NCI-H2196 (cell line): ENCODE measurements around the gene ZNF438.

Source experiments
- DNase-seq: peaks from one replicate; lab custom pipeline; 2025; ENCODE audit not compliant: unreplicated experiment; lab: John Stamatoyannopoulos, UW

Gene ZNF438

DNA sequence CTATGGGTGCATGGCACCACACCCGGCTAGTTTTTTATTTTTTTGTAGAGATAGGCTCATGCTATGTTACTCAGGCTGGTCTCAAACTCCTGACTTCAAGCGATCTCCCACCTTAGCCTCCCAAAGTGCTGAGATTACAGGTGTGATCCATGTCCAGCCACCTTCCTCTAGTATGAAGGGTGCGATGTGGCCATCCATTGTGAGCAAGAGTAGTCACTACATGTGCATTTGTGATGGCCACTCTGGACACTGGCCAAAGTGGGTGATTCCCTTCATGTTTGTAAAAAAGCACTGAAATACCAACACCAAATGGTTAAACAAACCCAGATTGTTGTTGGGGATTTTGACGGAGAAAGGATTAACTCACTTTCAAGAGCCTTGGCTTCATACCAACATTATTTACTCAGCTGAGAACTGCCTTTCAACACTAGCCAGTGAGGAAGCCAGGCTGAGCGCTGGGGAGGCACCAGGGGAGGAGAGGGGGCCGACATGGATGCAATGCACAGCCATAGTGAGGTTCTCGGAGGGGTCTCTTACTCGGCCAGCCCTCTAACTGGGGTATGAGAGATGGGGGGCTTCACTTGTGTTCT is 204.0 kb downstream of the ZNF438 start:
- DNase-seq, result peak; percentile 10

DNA sequence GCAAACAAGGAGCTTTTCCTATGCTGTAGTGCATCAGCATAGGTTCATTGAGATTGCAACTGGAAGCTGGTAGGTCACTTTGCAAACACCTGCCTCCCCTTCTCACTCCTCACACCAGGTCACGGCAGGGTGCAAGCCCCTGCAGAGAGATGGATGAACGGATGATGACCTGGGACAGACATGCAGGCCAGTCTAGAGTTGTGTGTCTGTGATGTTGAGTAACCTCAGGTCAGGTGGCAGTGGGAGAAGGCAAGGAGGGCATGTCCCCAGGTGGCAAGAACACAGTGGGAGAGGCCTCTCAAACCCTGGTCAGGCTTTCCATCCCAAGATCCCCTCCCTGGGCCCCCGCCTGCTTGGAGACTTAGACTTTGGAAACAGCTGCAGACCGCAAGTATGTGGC is 205.0 kb downstream of the ZNF438 start:
- DNase-seq, result no peak

DNA sequence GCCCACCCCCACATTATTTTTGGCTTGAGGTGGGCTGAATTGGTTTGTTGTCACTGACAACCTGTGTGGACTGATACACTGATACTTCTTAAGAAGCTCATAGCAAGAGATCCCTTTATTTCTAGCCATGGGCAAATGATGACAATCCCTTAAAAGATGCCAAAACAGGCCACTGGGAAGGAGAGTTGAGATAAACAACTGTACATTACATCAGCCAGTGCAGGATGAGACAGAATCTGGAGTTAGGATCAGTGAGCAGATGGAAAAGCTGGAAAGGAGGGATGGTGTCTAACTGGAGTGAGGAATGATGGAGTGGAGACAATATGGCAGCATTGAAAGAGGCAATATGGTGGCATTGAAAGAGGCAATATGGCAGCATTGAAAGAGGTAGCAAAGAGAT is 206.2 kb downstream of the ZNF438 start:
- DNase-seq, result no peak

DNA sequence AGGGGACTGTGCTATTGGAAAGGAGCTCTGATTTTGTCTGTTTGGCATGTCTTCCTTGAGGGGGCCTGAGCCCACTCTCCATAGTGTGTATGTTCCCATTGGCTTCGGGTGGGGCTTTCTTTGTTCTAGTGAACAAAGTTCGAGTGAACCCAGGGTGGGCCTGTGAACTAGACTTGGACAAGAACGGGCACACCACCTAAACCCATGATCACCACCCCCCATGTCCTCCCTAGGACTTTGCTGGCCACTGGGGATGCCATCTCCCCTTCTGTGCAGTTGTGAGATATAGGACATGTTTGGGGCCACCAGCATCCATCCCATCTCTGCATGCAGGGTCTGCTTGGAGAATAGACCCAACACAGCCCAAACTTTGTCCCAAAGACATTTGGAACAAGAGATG is 206.6 kb downstream of the ZNF438 start:
- DNase-seq, result no peak

DNA sequence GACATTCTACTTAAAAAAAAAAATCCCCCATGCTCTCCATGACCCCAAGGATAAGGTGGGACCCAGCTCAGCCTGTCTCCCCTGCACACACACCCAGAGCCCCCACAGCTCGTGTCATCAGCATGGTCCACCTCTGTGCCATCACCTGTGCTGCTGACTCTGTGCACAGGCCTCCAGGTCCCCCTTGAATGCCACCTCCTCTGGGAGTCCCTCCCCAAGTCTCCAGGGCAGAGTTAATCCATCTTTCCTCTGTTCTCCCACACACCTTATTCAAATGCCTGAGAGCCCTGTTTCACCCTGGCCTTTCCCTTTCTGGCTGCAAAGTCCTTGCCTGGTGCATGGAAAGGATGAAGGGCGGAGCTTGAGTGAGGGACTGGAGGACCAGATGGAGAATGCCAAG is 208.0 kb downstream of the ZNF438 start:
- no peak for DNase-seq

DNA sequence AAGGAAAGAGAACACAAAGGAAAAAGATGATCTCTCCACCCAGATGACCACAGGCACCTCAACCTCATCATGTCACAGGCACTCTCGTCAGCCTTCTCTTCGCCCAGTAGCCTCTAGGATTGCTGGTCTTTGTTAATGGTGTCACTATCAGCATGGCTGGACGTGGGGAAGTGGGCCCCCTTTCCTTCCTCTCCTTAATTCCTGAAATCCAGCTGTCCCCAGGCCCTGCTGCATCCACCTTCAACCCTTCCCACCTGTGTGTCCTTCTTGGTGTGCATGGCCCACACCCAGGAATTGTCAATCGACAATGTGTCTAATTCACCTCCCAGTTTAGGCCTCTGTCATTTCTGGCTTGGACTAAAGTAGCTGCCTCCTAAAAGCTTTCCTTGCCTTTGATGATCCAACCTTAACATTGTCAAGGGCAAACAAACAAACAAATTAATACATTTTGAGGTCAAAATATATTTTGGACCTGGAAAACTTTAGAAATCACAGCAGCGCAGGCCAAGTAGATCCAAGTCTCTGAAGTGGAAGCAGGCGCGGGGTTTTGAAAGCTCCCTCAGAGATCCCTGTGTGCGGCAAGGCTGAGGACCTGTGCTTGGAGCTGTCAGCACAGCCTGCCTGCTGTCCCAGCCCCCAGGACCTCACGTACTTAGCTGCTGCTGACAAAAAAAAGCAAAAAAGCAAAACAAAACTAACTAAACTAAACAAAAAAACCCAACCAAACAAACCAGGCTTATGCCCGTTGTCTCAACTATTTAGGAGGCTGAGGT is 208.8 kb downstream of the ZNF438 start:
- no peak for DNase-seq

DNA sequence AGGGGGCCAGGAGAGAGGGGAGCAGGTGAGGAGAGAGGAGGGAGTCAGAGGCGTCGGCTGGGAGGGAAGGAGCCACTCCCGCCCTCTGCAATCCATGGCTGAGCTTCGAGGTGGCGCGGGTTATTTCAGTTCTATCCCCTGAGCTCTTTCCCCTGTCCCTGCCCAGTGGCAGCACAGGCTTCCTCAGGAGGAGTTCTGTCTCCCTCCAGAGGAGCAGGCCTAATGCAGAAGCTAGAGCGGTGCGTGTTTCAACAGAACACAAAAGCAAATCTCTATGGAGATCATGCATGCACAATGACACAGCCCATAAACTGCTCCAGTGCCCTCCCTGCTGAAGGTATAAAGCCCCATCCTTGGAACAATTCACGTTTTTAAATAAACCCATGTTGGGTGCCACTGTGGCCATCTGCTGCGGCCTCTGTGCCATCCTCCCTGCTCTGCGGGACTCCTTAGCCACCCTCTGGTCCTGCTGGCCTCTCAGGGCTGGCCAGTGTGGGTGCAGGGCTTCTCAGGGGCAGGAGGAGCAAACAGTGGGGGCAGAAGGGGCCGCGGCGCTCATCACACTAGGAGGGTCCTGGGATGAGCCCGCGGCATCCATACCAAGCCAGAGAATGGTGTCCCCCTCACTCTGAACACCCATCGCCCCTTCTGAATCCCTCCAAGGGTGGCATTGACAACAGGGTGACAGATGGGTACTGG is 209.5 kb downstream of the ZNF438 start:
- DNase-seq, result no peak

DNA sequence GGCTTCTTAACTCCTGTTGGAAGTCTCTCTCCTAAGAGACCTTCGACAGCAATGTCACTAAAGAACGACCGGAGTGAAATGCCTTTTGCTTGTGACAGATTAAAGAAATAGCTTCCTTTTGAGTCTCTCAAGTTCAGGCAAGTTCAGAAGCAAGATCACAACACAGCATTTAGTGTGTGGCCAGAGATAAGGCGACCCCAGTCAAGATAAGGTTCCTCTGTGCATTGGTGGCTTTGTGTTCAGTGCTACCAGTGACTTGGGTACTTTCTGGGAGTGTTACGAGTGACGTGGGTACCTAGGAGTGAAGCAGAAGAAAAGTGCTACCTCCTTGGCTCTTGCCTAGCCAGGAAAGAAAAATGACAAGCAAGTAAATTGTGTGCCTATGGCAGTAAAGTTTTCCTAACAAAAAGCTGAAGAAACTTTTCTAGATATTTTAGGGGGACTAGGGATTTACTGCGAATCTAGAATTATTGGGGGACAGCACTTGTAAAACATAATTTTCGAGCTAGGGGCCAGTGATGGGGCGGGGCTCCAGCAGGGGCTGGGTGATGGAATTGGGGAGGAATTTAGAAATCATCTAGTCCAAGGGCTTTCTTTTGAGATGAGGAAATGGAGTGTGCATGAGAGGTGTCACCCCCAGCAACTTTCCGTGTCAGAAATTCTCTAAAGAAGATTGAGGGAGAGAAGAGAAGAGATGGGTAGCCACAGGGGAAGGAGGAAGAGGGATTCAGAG is 210.2 kb downstream of the ZNF438 start:
- no peak for DNase-seq

DNA sequence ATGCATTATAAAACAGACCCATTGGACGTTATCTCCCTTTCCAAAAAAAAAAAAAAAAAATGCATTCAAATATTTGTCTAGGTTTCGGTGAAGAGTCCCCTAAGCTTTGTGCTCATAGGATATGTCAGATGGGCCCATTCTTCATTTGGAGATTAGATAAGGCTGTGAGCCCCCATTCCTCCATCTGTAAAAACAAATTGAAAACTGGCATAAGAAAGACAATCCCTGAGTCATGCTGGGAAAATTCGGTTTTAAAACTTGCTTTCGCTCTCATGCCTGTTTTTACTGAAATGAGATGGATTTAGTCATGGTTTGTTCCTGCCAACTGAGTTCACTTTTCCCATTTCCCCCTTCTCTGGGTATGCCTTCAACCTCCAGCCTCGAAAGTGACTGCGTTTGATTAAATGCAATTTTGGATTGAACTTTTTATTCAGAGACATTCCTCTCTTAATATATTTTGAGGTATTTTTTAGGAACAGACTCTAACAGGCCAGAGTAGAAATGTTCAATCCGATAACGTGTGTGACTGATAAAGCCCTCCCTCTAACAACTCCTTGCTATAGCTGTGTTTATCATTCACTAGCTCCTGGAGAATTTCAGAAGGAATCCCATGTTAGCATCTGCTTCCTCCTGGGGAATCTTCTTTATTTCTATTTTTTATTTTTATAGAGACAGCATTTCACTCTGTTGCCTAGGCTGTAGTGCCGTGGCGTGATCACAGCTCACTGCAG is 211.2 kb downstream of the ZNF438 start:
- no peak for DNase-seq

DNA sequence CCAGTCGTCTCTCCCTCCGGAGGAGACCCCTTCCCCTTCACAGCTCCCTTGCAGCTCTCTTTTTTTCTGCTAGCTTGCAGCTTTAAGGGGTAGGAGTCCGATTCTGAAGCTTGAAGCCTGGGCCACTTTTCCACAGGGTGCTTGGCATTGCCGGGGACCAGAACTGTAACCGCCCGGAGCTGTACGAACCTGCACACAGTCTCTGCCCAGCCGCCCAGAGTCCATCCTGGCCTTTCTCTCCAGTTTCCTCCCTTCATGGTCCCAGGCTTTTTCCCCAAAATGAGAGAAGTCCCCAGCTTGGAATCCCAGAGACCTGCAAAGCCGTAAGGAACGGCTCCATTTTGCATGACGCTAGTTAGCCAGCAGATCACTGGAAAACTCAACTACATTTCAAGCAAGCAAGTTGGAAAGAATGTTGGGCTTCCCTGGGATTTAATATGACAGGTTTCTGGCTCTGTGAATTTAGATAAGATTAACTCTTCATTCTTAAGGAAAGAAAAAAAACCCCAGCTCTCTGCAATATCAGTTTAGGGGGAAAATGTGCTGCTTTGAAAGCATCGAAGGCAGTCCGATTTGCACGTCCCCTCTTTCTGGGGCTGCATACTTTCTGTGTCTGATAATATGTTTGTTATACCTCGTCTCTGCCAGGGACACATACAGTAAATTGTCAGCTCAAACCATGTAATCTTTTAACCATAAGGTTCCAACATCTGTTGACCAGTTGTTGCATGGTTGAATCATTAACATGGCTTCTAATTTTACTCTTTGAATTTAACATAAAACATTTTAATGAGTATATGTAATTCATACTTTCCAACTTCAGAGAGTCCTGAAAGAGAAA is 212.1 kb downstream of the ZNF438 start:
- DNase-seq, result no peak

DNA sequence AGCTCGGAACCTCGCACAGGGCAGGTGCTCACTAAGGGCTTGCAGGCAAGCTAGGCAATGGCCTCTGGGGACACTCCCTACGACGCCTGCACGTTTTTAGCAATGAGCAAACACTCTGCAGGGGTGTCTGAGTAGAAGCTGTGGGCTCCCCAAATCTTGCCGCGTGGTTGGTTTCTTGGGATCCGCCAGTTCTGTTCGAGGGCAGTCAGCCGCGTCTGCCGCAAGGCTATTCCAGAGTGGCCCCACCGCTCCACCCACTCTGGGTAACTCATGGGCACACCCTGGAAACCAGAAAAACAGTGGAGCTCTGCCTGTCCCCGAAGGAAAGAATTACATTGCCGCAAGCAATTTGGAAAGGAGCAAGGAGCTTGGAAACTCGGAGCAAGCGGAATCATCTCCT is 212.8 kb downstream of the ZNF438 start:
- DNase-seq, result no peak

DNA sequence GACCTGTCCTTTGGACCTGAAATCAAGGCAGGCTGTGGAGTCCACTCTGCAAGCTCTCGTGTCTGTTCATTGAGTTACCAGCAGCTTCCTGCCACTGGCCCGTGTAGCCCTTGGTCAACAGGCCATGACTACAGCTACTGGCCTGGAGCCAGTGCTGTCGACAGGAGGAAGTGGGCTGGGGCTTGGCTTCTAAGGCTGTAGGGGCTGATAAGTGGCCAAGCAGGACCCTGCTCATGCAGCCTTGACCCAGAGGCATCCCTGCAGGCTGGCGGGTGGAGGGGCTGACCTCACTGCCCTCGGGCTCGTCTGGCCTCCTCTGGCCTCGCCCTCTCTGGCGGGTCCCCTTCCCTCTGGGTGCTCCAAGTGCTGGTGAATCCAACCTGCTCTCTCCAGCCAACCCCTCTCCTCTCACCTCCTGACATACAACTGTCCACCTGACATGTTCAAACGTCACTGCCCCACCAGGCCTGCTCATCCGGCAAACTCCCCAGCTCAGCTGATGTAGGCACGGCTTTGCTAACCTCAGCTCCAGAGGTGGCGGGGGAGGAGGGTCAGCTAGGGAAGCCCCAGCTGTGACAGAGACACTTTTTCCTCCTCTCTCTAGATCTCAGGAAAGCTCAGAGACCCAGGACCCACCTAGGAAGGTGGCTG is 213.5 kb downstream of the ZNF438 start:
- no peak for DNase-seq

DNA sequence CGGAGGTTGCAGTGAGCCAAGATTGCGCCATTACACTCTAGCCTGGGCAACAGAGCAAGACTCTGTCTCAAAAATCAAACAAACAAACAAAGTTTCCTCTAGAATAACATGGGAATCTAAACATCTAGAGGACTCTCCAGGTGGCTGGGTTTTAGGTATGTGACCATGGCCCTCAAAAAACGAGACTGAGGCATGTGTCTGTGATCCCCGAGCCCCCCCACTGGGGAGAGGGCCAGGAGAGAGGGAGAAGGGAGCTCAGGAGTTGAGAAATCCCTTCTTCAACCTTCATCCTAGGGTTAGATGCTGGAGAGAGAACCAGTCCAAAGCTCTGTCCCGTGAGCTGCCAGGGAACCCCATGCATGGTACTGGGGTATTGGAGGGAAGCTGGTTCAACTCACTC is 214.1 kb downstream of the ZNF438 start:
- no peak for DNase-seq

DNA sequence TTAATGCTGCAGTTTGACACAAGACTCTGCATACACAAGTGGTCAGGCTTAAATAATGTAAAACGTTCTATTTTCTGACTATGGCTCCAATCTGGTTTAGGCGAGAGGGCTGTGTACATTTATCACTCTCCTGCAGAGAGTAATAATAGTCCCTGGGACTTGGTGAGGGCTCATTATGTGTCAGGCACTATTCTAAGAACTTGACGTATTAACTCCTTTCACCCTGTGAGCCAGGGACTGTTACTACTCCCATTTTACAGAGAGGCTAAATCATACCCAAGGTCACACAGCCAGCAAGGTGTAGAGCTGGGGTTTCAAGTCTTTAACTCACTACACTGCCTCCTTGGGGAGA is 214.9 kb downstream of the ZNF438 start:
- no peak for DNase-seq

DNA sequence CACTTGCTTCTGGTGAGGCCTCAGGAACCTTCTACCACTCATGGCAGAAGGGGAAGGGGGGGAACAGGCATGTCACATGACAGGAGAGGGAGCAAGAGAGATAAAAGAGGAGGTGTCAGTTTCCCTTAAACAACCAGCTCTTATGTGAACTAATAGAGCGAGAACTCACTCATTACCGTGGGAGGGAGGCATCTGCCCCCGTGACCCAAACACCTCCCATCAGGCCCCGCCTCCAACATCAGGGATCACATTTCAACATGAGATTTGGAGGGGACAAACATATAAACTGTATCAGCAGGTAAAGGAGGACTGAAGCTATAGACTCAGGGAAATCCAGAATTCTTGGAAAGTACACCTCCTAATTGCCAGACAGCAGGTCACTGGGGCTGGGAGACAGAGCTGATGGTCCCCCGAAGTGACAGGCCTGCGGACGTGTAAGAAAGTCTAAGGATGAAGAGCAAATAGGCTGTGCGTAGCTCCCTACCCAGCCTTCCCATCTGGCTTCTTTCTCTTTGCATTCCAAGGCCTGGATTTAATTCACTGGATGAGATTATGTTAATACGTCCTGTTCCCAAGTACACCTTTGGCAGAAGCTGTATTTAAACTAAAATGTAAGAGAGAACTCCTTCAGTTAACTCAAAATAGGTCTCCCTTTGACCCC is 215.4 kb downstream of the ZNF438 start:
- DNase-seq, result no peak

DNA sequence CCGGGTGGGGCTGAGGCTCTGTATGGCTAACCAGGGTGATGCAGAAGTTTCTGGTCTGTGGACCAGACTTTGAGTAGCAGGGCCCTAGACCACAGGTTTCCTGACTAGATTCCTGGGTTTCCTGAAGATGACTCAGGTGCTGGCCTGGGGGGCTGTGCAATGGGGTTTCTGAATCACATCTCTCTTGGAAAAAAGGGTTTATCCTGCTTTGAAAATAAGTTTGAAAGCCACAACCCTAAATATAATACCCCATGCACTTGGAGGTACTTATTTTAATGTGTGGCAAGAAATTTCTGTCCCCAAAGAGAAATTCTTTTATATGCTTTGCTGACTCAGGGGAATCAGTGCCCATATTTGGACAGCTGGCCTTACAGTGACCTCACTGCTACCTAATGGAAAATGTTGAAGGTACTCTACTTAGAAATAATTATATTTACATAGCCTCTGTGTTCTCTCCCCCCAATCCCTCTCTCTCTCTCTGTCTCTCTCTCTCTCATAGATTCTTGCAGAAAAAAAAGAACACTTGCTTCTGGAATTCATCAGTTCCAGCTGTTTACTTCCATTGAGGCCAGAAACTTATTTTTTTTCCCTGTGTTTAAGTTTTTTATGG is 217.7 kb downstream of the ZNF438 start:
- DNase-seq, result no peak

DNA sequence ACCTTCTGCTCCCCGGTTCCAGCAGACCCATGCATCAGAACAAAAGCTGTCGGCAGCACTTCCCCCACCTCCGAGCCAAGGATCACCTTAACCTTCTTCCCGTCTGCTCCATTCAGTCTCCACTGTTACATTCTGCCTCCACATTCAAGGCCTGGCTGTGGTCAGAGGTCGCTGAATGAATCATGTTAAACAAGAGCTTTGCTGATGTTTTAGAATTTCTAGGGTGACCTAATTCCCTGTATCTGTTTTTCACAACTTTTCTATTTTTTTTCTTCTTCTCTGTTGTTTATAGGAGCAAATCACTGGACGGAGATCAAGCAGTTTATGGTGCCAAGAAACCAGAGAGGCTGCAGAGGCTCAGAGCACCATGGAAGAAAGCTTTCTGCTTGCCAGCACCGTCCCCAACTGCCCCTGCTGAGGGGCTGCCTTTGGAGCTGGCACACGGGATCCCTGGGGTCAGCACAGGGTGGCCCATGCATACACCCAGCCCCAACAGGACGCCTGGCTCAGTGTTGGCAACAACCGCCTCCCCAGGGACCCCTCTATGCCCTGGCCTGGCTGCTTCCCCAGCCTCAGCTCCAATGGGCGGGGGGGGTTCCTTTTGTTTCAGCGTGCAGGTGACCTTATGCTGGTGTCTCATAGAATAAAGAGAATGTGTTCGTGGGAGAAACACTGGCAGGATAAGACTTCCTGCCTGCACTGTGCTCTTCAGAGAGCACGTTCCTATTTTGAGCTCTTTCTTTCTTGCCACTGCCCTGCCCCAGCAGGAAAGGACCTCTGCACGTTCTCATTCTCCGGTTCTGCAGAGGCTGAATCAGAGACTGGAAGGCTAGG is 219.4 kb downstream of the ZNF438 start:
- no peak for DNase-seq
